K562 (cell line): ENCODE results near the gene ETS1. TPM values are rescaled to one million over a fixed set of nuclear protein-coding genes. Genes with fewer than 3 reads are reported as not detected.

Experiments
- ATAC-seq: fragments of 200-7000 bp; cut with Tn5 transposase; 3 replicates; pipeline ENCODE4 v1.9.1; 2020; ENCODE audit warnings: moderate library complexity
- BruUV-seq: library from RNA; stranded (reverse); fragments of 400-500 nt; replicated peaks from 2 replicates; lab custom pipeline; 2021; lab: Mats Ljungman, UMichigan
- CTCF ChIA-PET: fragments of 300-600 bp; formaldehyde crosslinking; extraction: SDS; loops from one replicate; lab custom pipeline; 2021; ENCODE audit warnings: low intra/inter-chr PET ratio; lab: Yijun Ruan, JAX
- POLR2A ChIA-PET: fragments of 300-600, 350-650 bp; sonication (Branson Sonifier 250); formaldehyde crosslinking; extraction: SDS; loops from one replicate; lab custom pipeline; 2021; ENCODE audit warnings: antibody characterized with exemption, inconsistent platforms; lab: Yijun Ruan, JAX
- DNase-seq, 4 experiments: peaks; one replicate each; pipeline versions ENCODE4 v3.0.0 to v3.0.0-alpha.2; 2011 to 2018; ENCODE audit warnings: low spot score in 3 of 4, mixed read lengths in 3 of 4; ENCODE audit errors: extremely low read depth in 1 of 4
- FAIRE-seq: peaks from 2 replicates; lab custom pipeline; 2011; peaks lifted over from hg19 to GRCh38; lab: Jason Lieb, UNC
- H2AFZ ChIP-seq: 2 replicates; pipeline ENCODE4 v1.6.0; 2011; ENCODE audit warnings: low read depth, low read length, control low read depth, inconsistent platforms
- H3K27ac ChIP-seq: fragments of 200-600 bp; 3 replicates; pipeline ENCODE4 v1.8.0; 2011; ENCODE audit warnings: low read depth, mild to moderate bottlenecking, control low read depth, inconsistent platforms, low read length, moderate library complexity, mixed read lengths; ENCODE audit errors: extremely low read depth
- H3K27me3 ChIP-seq, 2 experiments: fragments of 300-600 bp in 1 of 2; 2 replicates in 1 of 2; 3 replicates in 1 of 2; pipeline versions ENCODE4 v1.6.0 to v1.8.0; 2011; ENCODE audit warnings: inconsistent platforms in 2 of 2, low read length in 2 of 2, mild to moderate bottlenecking in 1 of 2, mixed read lengths in 1 of 2, moderate library complexity in 1 of 2; ENCODE audit not compliant: control insufficient read depth in 2 of 2, insufficient read depth in 2 of 2
- H3K36me3 ChIP-seq: fragments of 300-600 bp; 3 replicates; pipeline ENCODE4 v1.8.0; 2011; ENCODE audit warnings: mild to moderate bottlenecking, low read length, inconsistent platforms; ENCODE audit not compliant: control insufficient read depth, insufficient read depth
- H3K4me1 ChIP-seq, 2 experiments: fragments of 200-600 bp in 1 of 2; replicated peaks in 1 of 2; 2 replicates in 1 of 2; 3 replicates in 1 of 2; pipeline versions ENCODE4 v1.5.1 to v1.8.0; 2011; ENCODE audit warnings: inconsistent platforms in 2 of 2, low read length in 2 of 2, mild to moderate bottlenecking in 1 of 2, mixed read lengths in 1 of 2, moderate library complexity in 1 of 2; ENCODE audit not compliant: control insufficient read depth in 2 of 2, insufficient read depth in 2 of 2
- H3K4me2 ChIP-seq: 2 replicates; pipeline ENCODE4 v1.6.1; 2011; ENCODE audit warnings: low read length, control low read depth, inconsistent platforms, mixed read lengths; ENCODE audit not compliant: insufficient read depth
- H3K4me3 ChIP-seq: fragments of 200-600 bp; sonication (generic), shearing (Covaris generic); 2 replicates; pipeline ENCODE4 v1.5.1; 2016; ENCODE audit warnings: control low read depth, inconsistent platforms
- H3K79me2 ChIP-seq: fragments of 200-600 bp; 3 replicates; pipeline ENCODE4 v1.8.0; 2011; ENCODE audit warnings: low read length, inconsistent platforms; ENCODE audit not compliant: control insufficient read depth, insufficient read depth
- H3K9ac ChIP-seq, 2 experiments: 2 replicates each; pipeline versions ENCODE4 v1.6.0 to v1.6.1; 2011; ENCODE audit warnings: low read depth in 2 of 2, low read length in 2 of 2, control low read depth in 1 of 2, inconsistent platforms in 1 of 2, mild to moderate bottlenecking in 1 of 2, mixed read lengths in 1 of 2; ENCODE audit not compliant: insufficient read depth in 1 of 2
- H3K9me1 ChIP-seq: one replicate; pipeline ENCODE4 v1.6.0; 2011; ENCODE audit warnings: inconsistent platforms, mild to moderate bottlenecking, low read length, moderate library complexity; ENCODE audit not compliant: control insufficient read depth, insufficient read depth
- H3K9me3 ChIP-seq: replicated peaks from 2 replicates; pipeline ENCODE4 v1.5.1; 2011; ENCODE audit warnings: low read depth, low read length, inconsistent platforms; ENCODE audit not compliant: control insufficient read depth, insufficient read depth
- H4K20me1 ChIP-seq: replicated peaks from 2 replicates; pipeline ENCODE4 v1.6.1; 2011; ENCODE audit warnings: low read length, inconsistent platforms, mixed read lengths; ENCODE audit not compliant: control insufficient read depth, insufficient read depth
- CBX8 ChIP-seq: fragments of 200-600 bp; sonication (generic); IDR thresholded peaks from 2 replicates; pipeline ENCODE4 v1.6.1; 2012; ENCODE audit warnings: borderline replicate concordance, mixed run types, low read depth, mild to moderate bottlenecking, moderate library complexity, mixed read lengths, low read length, control low read depth, inconsistent platforms; ENCODE audit not compliant: poor library complexity, severe bottlenecking; ENCODE audit errors: extremely low read depth
- CGGBP1 ChIP-seq: fragments of 250-450 bp; sonication (Bioruptor Pico); IDR thresholded peaks from 2 replicates; pipeline ENCODE4 v1.9.0; 2021; ENCODE audit warnings: mild to moderate bottlenecking
- MYBL2 ChIP-seq, 2 experiments: fragments of 450-650 bp in 1 of 2; sonication (generic) in 1 of 2; formaldehyde crosslinking in 1 of 2; IDR thresholded peaks; 2 replicates each; pipeline versions ENCODE4 v1.6.1 to v1.8.1; 2017 to 2022; ENCODE audit warnings: borderline replicate concordance in 1 of 2, inconsistent platforms in 1 of 2, low read depth in 1 of 2, mild to moderate bottlenecking in 1 of 2, missing genetic modification reagents in 1 of 2, moderate library complexity in 1 of 2
- NR2C2 ChIP-seq, 2 experiments: fragments of 200-800 bp in 1 of 2; sonication (Bioruptor generic) in 1 of 2; sonication (generic) in 1 of 2; formaldehyde crosslinking in 1 of 2; IDR thresholded peaks; 2 replicates each; pipeline versions ENCODE4 v1.6.1 to v1.8.0; 2016 to 2022; ENCODE audit warnings: mild to moderate bottlenecking in 1 of 2, missing compliant biosample characterization in 1 of 2, missing genetic modification characterization in 1 of 2, missing genetic modification reagents in 1 of 2
- REST ChIP-seq, 2 experiments: fragments of 450-650 bp; formaldehyde crosslinking in 1 of 2; IDR thresholded peaks; 2 replicates each; pipeline versions ENCODE4 v1.4.0 to v1.6.1; 2014 to 2020; ENCODE audit warnings: mild to moderate bottlenecking in 2 of 2, borderline replicate concordance in 1 of 2, low read depth in 1 of 2
- WGBS: fragments of 100-300 bp; shearing (Covaris generic); methylation state at CpG from one replicate; pipeline ENCODE4 v1.1.6; 2016; ENCODE audit warnings: low coverage, mixed read lengths; ENCODE audit not compliant: insufficient coverage; ENCODE audit errors: missing lambda C conversion rate; 5-methylcytosine and 5-hydroxymethylcytosine counted together
- in situ Hi-C: fragments of 300-500 bp; cut with MboI; formaldehyde crosslinking; loops from 4 replicates; pipeline ENCODE4 v1.15.0; 2018; ENCODE audit warnings: inconsistent platforms, mixed read lengths
- intact Hi-C: fragments of 100-400 bp; cut with micrococcal nuclease; formaldehyde crosslinking; loops from 2 replicates; pipeline ENCODE4 v1.14.2; 2022
- polyA plus RNA-seq, 8 experiments: library from polyadenylated mRNA; depleted of rRNA in 4 of 8; stranded (reverse) in 5 of 8; unstranded in 3 of 8; fragments of >200 nt; fragmentation: Nextera tagmentation in 2 of 8; fragmentation: Illumina TruSeq in 1 of 8; extraction: Ambion mirVana in 2 of 8; extraction: Trizol in 1 of 8; gene quantifications; 2 replicates each; pipeline versions ENCODE4 v1.2.1 to v1.2.3, GENCODE V29; 2011 to 2014; ENCODE audit warnings: inconsistent platforms in 1 of 8, missing spikeins in 1 of 8
- total RNA-seq, 7 experiments: library from RNA; depleted of rRNA in 6 of 7; stranded (reverse); fragments of >200 nt in 6 of 7; fragmentation: Illumina TruSeq in 2 of 7; extraction: Trizol in 2 of 7; gene quantifications; 2 replicates each; pipeline versions ENCODE4 v1.2.1 to v1.2.3, GENCODE V29; 2011 to 2021; ENCODE audit warnings: low replicate concordance in 1 of 7

ETS1 gene
- total and polyA plus RNA-seq, 9 of the 15 experiments (the other 6 are each of a cell fraction or from before 2014, with no cell fraction given) = 0.04 to 1.4 (median 0.23) TPM

- no peak overlapping the region for H3K27ac ChIP-seq
- no peak overlapping the region for H3K9ac ChIP-seq
- H3K9me1 ChIP-seq = no peaks in the 10 kb centered on the region
- no peaks in the 10 kb centered on the region for H3K9me3 ChIP-seq
- no peak for FAIRE-seq
- H3K4me1 ChIP-seq = no peaks in the 10 kb centered on the region
- H3K4me2 ChIP-seq = no peak overlapping the region
- no TSS peak for BruUV-seq
- ChIA-PET POLR2A (no interaction called here), CTCF (no interaction called here)
- no peaks in the 10 kb centered on the region for H3K79me2 ChIP-seq
- H4K20me1 ChIP-seq = no peaks in the 10 kb centered on the region
- no peak for DNase-seq
- H3K36me3 ChIP-seq = no peaks in the 10 kb centered on the region
- WGBS = 0% methylated on average over 7 of the region's 8 CpGs
- no peak for ATAC-seq
- no peak overlapping the region for H2AFZ ChIP-seq
- no peak overlapping the region for H3K4me3 ChIP-seq
- intact Hi-C loops (no loop called here), in situ Hi-C loops (no loop called here)
- TF ChIP-seq CGGBP1 (CRISPR knock-in tag) = no peak
- TF ChIP-seq NR2C2 (CRISPR knock-in tag; IDR thresholded peaks at IDR 0.05) = no peak
- TF ChIP-seq NR2C2 (tag; IDR thresholded peaks at IDR 0.05) = peak; percentile 54; the same call in 1 of the 2 replicates
- no peaks in the 10 kb centered on the region for H3K27me3 ChIP-seq
Measured at GRCh38 chr11:128424851-128425285, 162.5 kb downstream of the ETS1 start.

GRCh38 chr11:128424271-128424711 lies 163.1 kb downstream of the ETS1 start:
- Histone ChIP-seq H3K9me3 (no peaks in the 10 kb centered on the region), H3K27ac (no peak overlapping the region), H3K36me3 (no peaks in the 10 kb centered on the region), H3K4me2 (no peak overlapping the region), H3K27me3 (no peaks in the 10 kb centered on the region), H3K9me1 (no peaks in the 10 kb centered on the region), H3K4me1 (no peaks in the 10 kb centered on the region), H2AFZ (no peak overlapping the region), H3K9ac (no peak overlapping the region), H3K4me3 (no peak overlapping the region), H4K20me1 (no peaks in the 10 kb centered on the region), H3K79me2 (no peaks in the 10 kb centered on the region)
- DNase-seq (no peak), FAIRE-seq (no peak), ATAC-seq (no peak)
- no TSS peak for BruUV-seq
- WGBS = 0% methylated on average over 5 of the region's 8 CpGs
- CTCF ChIA-PET = no interaction called here
- POLR2A ChIA-PET = no interaction called here
- intact Hi-C loops (no loop called here), in situ Hi-C loops (no loop called here)
- TF ChIP-seq CBX8 (no peak), MYBL2 (IDR thresholded peaks at IDR 0.05; ENCODE audit: low read depth) (no peak), MYBL2 (CRISPR knock-in tag; IDR thresholded peaks at IDR 0.05; ENCODE audit: borderline replicate concordance) (no peak), REST (IDR thresholded peaks at IDR 0.05; ENCODE audit: borderline replicate concordance) (no peak), REST (CRISPR knock-in tag; IDR thresholded peaks at IDR 0.05; ENCODE audit: low read depth) (no peak)
